HG02938 (cell line): ENCODE measurements around the gene LPP.

Source experiments
- ATAC-seq: cut with Tn5 transposase; IDR thresholded peaks from one replicate; pipeline ENCODE4 v1.9.1; 2021; ENCODE audit warnings: mild to moderate bottlenecking, moderate library complexity; ENCODE audit not compliant: unreplicated experiment

Gene LPP

DNA sequence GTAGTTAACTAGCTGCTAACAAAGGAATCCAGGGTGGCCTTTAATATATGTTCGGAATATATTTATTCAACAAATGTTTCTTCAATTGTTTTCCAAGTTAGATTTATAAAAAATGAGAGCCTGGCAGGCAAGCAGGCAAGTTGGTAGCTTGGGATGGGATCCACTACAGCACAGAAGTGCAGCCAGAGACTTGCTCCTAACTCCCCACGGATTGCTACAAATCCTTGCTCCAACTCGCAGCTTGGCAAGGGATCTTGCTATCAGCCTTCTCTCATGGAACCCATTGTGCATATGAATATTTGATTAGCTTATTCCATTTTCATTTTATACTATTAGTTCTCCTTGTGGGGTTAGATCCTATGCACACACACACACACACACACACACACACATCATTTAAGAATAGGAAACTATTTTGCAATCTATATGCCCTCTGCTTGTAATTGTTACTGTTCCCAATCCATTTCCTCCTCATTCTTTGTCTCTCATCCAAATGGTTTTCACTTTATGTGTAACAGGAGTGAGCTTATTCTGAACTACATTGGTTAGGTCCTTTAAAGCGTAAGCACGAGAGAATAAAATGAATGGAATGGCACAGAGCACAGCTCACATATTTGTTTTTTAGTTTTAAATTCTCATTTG, 505.6 kb downstream of the LPP start:
- no peak for ATAC-seq

DNA sequence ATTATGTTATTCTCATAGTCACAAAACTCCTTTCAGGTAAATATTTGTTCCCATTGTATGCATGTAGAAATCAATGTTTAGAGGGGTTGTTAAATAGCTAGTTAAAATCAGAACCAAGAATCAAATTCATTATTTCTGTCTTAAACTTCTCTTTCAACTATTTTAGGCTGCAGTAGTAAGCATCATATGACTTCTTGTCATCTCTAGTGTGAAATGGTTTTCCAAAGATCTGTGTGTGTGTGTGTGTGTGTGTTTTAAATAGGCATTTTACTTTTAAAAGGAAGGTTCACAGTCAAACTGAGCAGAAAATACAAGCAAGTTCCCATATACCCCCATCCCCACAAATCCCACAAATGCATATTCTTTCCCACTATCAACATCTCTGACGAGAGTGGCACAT, 506.5 kb downstream of the LPP start:
- ATAC-seq = no peak

DNA sequence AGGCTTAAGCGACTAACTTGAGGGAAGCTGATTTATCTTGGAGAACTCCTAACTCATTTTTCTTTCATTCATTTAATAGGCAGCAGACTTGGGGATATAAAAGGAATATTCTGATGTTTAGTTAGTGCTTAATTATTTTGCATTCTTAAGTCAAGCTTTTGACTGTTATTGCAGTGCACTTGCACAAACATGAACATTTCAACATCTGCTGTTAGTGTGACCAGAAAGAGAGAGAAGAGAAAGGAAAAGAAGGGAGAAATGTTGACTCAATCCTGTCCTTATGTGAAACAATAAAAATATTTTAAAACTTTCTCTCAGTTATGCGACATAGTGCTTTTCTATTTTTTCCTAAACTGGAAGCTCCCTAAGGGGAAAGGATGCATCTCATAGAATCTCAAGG, 507.8 kb downstream of the LPP start:
- no peak for ATAC-seq

DNA sequence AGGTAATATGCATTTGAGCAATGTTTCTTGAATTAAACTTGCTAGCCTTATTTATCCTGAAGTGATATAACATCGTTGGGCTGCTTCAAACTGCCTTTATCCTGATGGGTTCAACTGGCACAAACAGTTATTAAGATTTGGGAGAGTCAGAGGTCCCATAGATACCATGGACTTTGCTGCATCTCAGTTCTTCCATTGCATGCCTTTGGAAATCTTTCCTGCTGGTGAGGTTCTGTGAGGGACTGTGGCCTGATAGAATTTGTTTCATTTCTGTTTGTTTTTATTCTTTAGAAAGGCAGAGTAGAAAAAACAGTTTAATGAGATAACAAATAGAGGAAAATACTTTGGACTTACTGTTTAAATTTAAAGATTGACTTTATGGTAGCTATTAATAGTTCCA, 508.3 kb downstream of the LPP start:
- no peak for ATAC-seq

DNA sequence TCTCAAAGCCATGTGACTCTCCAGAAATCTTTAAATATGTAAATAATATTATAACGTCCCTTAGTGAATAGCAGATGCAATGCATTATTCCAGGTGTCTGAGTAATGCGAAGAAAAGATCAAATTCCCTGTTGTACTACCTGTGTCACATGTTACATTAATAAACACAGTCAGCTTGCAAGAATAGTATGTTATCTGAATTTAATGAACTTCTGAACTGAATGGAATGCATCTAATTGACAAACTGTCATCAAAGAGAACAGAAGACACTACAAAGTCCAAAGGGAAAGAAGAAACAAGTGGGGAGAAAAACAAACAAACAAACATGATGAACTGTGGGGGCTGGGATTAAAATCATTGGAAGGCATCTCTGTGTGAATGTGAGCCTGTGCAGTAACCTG, 508.8 kb downstream of the LPP start:
- ATAC-seq = no peak

DNA sequence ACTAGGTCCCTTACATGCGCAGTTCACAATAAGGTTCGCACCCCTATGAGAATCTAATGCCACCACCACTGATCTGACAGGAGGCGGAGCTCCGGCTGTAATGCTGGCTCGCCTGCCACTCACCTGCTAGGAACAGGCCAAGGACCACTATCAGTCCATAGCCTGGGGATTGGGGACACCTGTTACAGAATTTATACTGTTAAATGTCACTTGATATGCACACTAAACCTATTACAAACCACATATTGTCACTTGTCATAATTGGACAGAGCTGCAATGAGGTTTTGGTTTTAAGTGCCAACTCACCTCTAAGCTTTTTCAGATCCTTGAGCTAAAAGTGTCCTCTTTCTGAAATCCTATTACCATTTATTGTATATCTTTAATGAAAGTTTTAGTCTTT, 509.9 kb downstream of the LPP start:
- no peak for ATAC-seq

GRCh38 chr3:188664795-188665194, 510.8 kb downstream of the LPP start:
- ATAC-seq = no peak

DNA sequence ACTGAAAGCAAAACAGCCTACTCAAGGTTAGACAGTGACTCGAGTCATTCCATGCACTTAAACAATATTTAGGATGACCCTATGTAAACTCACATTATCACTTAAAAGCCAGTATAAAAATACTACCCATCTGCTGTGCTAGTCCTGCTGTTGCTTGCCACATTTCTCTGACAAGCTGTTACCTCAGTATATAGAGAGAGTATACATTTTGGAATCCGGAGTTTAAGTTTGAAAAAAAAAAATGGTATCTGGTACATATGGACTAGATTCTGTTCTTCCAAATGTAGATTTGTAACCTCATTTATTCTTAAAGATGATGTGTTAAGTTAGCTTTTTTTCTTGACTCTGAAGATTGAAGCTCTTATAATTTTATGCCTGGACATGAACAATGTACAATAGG, 514.0 kb downstream of the LPP start:
- no peak for ATAC-seq

DNA sequence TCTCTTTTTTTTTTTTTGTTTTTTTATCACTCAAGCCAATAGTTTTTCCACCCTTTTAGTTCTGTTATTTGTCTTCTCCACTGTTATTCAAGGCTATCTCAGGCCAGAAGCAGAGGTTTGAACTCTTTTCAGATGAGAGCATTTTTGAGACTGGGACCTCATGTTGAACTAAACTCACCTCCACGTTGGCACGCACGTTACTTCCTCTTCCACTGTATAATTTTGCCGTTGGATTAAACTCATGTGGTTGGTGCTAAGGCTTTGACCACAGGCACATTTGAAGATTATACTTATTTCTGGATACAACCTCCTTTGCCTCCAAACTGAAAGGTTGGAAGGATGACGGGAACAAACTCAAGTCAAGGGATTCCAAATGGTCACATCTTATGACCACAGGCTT, 516.5 kb downstream of the LPP start:
- ATAC-seq = no peak

DNA sequence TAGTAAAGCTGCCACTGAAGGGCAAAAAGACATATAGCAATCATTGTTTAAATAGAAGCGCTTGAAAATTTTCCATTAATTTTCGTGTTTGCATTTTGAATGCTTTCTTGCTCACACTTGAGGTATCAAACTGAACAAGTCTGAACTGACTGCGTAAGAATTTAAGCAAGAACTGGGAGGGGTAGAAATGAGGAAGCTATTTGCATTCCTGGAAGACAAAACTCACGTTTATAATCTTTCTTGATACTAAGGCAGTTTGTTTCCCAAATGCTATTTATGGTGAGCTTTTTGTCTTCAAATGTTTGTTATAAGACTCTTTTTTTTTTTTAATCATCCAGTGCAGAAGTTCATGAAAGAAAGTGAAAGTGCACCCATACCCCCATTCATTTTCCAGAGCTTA, 518.0 kb downstream of the LPP start:
- ATAC-seq = no peak

GRCh38 chr3:188672840-188673239, 518.9 kb downstream of the LPP start:
- ATAC-seq = no peak

- ATAC-seq = no peak
Observed at GRCh38 chr3:188673646-188674186, 519.8 kb downstream of the LPP start.

DNA sequence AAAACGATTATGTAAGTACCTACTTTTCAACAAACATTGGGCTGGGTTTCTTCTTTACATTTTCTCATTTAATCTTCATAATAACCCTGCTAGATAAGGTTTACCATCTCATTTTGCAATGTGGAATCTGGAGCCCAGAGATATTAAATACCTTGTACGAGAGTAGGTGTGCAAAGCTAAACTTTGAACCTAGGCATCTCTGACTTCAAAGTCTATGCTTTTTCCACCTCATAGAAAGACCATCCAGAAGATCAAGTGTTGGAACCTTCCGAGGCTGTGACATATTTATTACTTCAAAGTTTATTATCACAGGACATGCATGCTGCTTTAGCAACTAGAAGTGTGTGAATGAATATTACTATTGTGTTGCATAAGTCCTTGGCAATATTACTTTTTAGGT, 520.6 kb downstream of the LPP start:
- no peak for ATAC-seq

GRCh38 chr3:188677344-188677743, 523.4 kb downstream of the LPP start:
- no peak for ATAC-seq

DNA sequence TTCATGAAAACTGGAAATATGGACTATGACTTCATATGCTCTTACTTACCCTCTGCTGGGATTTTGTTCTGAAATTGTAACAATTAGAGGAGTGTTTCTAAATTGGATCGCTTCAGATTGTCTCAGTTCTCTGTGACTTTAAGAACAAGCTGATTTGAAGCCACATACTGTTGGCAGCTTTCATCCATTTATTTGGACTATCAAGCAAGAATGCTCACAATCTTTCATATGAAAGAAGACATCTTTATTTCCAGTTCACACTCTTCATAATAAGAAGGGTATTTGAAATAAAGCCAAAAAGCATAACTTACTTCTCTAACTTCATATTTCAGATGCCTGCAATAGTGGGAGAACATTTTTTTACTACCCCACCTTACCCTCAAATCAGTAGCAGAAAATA, 526.2 kb downstream of the LPP start:
- no peak for ATAC-seq

GRCh38 chr3:188680605-188681004, 526.6 kb downstream of the LPP start:
- no peak for ATAC-seq

- ATAC-seq = no peak
Observed at GRCh38 chr3:188682316-188682715, 528.4 kb downstream of the LPP start.

DNA sequence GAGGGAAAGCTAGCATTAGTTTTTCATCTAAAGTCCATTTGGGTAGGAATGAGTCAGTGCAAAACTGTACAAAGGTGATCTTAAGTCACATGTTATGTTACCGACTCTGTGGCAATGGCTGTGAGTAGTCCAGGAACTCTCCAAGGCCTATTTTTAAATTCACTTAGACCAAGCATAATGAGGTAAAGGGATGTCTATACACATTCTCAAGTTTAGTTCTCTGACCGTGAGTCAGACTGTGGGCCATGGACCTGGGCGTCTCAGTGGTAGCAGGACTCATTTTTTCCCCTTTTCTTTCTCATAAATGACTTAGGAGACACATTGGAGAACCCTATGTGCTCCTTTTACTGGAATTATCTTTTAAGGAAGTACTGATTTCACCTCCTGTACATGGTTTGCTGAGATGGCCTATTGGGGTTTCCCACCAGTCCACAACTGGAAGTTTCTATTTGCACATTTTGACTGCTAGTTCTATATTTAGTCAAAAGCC, 529.1 kb downstream of the LPP start:
- peak; percentile 59 for ATAC-seq

DNA sequence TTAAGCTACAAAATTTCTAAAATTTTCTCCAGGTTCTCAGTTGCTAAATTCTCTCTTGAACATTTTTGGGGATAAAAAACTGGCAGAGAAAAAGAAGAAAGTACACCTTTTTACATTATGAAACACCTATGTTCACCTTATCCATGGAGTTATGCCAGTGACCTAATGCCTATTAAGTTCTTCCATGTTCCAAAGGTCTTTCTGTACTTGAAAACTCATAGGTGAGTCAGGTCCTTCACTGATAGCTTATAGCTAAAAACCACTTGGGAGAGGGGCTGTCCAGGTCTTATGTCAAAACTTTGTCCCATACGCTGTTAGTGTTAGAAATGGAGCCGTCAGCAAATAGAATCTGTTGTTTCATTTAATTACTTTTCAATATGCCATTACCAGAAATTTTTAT, 530.3 kb downstream of the LPP start:
- ATAC-seq = no peak

- no peak for ATAC-seq
Observed at GRCh38 chr3:188685789-188686188, 531.8 kb downstream of the LPP start.

DNA sequence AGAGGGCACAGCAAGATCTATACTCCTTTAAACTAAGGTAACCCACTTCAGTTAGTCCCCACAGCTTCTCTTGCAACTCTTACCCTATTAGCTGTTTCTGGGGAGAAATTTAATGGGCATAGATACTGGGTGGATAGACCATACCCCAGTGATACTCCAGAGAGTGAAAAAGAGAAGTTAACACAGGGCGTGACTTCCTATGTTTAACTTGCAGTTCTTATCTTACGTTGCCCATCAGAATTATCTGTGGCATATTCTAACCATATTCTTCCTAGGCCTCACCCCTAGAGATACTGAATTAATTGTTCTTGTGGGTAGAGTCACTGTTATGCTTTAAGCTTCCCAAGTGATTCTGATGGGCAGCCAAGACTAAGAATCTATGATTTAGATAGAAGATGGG, 532.4 kb downstream of the LPP start:
- no peak for ATAC-seq

DNA sequence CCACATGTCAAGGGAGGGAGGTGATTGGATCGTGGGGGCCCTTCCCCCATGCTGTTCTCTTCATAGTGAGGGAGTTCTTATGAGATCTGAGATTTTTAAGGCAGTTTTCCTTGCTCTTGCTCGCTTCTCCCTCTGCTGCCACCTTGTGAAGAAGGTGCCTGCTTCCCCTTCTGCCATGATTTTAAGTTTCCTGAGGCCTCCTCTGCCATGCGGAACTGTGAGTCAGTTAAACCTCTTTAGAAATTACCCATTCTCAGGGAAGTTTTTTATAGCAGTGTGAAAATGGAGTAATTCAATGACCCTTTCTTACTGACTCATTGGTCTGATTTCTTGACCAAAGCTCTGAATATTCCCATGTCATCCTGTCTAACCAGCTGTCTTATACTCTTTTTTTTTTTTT, 533.4 kb downstream of the LPP start:
- no peak for ATAC-seq

DNA sequence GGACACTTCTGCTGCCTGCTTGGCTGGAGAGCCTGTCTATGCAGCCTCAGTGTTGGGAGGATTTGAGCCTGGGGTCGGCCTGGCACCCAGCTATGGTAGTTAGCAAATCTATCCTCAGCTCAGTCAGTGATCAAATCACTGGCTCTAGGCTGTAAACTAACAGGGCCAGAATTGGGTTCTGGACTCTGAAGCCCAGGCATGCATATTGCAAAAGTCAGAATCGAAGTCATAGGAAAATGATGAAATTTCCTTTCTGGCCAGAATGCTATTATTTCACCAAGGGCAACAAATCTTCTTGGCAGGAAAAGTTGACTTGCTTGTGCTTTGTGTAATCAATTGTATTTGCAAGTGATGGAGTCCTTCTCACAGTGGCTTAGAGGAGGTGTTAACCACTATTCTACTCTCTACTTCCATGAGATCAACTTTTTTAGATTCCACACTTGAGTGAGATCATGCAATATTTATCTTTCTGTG, 535.2 kb downstream of the LPP start:
- ATAC-seq = no peak
